ENCODE results near the gene DUSP2.

DNA sequence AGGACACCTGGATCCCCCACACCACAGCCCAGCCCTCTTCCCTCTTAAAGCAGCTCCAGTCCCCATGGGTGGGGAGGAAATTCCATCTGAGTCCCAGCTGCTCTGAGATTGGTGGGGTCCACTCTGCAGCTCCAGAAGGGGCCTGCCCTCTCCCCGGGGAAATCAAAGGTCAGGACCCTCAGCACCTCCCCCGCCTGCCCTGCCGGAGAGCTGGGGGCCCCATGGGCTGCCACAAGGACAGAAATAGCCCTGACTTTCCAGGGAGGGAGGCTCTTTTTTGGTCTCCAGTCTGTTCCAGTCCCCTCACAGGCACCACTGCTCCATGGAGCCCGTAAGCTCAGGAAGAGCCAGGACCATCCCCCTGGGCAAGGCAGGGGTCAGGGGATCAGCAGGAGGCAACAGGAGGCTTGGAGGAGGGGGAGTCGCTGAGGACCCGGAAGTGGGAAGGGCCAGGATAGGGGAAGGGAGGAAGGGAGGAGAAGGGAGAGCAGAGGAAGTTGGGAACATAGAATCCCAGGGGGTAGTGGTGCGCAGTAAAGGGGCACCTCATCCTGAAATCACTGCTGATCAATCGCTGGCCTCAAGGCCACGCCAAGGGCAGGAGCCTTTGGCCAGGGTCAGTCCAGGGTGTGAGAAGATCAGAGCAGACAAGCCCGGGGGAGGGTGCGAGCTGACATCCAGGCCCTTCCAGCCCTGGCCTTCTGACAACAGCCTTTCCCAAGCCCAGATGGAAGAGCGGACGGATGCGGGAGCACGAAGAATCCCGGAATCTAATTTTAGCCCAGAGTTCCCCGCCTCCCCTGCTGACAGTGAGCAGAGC is 36.5 kb downstream of the DUSP2 start:
- TF ChIP-seq POLR2A (IDR thresholded peaks at IDR 0.05; ENCODE audit: low read length), result no peak
- no peak for TF ChIP-seq GATA1 (IDR thresholded peaks at IDR 0.05; ENCODE audit: low read depth, low read length)
